HG03095 (cell line): Measurements from ENCODE around the gene AGPS.

Source experiments
- ATAC-seq: cut with Tn5 transposase; IDR thresholded peaks from one replicate; pipeline ENCODE4 v1.9.1; 2021; ENCODE audit warnings: moderate library complexity; ENCODE audit not compliant: unreplicated experiment

AGPS gene

GRCh38 chr2:177582000-177582399 is 189.4 kb downstream of the AGPS start:
- no peak for ATAC-seq

GRCh38 chr2:177584030-177584692 is 191.6 kb downstream of the AGPS start:
- no peak for ATAC-seq

- no peak for ATAC-seq
These were observed 192.8 kb downstream of the AGPS start for GRCh38 chr2:177585234-177585863.

- ATAC-seq: no peak
These were observed 193.6 kb downstream of the AGPS start for GRCh38 chr2:177586154-177586553.

GRCh38 chr2:177587371-177587770 is 194.8 kb downstream of the AGPS start:
- ATAC-seq: no peak

GRCh38 chr2:177588671-177589070 is 196.1 kb downstream of the AGPS start:
- no peak for ATAC-seq

GRCh38 chr2:177589186-177589585 is 196.6 kb downstream of the AGPS start:
- ATAC-seq: no peak

GRCh38 chr2:177592397-177592796 is 199.8 kb downstream of the AGPS start:
- ATAC-seq: no peak

GRCh38 chr2:177592945-177593344 is 200.4 kb downstream of the AGPS start:
- ATAC-seq: no peak

GRCh38 chr2:177593402-177593801 is 200.8 kb downstream of the AGPS start:
- ATAC-seq: no peak
